CD8-positive, alpha-beta memory T cell (primary cell): ENCODE results near the gene RPL18. TPM values are rescaled to one million over a fixed set of nuclear protein-coding genes. Genes with fewer than 3 reads are reported as not detected.
A peak's percentile ranks its signal among the peaks of the same experiment; 100 is the strongest.

Experiments used
- CTCF ChIA-PET: fragments of 350-600 bp; sonication (Branson Sonifier 250); formaldehyde crosslinking; loops from one replicate; lab custom pipeline; 2021; ENCODE audit warnings: antibody characterized with exemption; lab: Charles Lee
- POLR2A ChIA-PET: fragments of 350-600 bp; sonication (Branson Sonifier 250); formaldehyde crosslinking; loops from one replicate; lab custom pipeline; 2021; ENCODE audit warnings: antibody characterized with exemption; lab: Charles Lee
- DNase-seq, 5 donors: peaks; one replicate each; pipeline versions ENCODE4 v3.0.0 to v3.0.0-alpha.2; 2020 to 2022; ENCODE audit warnings: mixed read lengths in 1 of 5
- H3K27ac ChIP-seq: one replicate; pipeline ENCODE4 v1.7.0; 2013; ENCODE audit warnings: low read depth, mild to moderate bottlenecking, low read length, moderate library complexity
- H3K27me3 ChIP-seq: 2 replicates; pipeline ENCODE4 v1.7.0; 2013; ENCODE audit warnings: low read length, mild to moderate bottlenecking; ENCODE audit not compliant: insufficient read depth, poor library complexity, severe bottlenecking
- H3K36me3 ChIP-seq: 2 replicates; pipeline ENCODE4 v1.7.0; 2013; ENCODE audit warnings: mild to moderate bottlenecking, low read length, moderate library complexity; ENCODE audit not compliant: insufficient read depth
- H3K4me1 ChIP-seq: 2 replicates; pipeline ENCODE4 v1.7.0; 2013; ENCODE audit warnings: mild to moderate bottlenecking, low read length, moderate library complexity; ENCODE audit not compliant: insufficient read depth
- H3K4me3 ChIP-seq: 2 replicates; pipeline ENCODE4 v1.7.0; 2013; ENCODE audit warnings: mild to moderate bottlenecking, low read length
- H3K9me3 ChIP-seq: 2 replicates; pipeline ENCODE4 v1.7.0; 2013; ENCODE audit warnings: mild to moderate bottlenecking, low read length
- H3K27ac Mint-ChIP-seq, 8 donors: one replicate each; pipeline ENCODE4 v1.8.0; 2020 to 2021; ENCODE audit warnings: mixed read lengths in 8 of 8, mild to moderate bottlenecking in 6 of 8, inconsistent platforms in 3 of 8, moderate library complexity in 3 of 8
- H3K27me3 Mint-ChIP-seq, 2 donors: one replicate each; pipeline ENCODE4 v1.8.0; 2020 to 2021; ENCODE audit warnings: mixed read lengths in 2 of 2, mild to moderate bottlenecking in 1 of 2, moderate library complexity in 1 of 2
- H3K36me3 Mint-ChIP-seq, 3 donors: one replicate each; pipeline ENCODE4 v1.8.0; 2020 to 2021; ENCODE audit warnings: mixed read lengths in 3 of 3, inconsistent platforms in 1 of 3, mild to moderate bottlenecking in 1 of 3
- H3K4me1 Mint-ChIP-seq, 3 donors: one replicate each; pipeline ENCODE4 v1.8.0; 2020 to 2021; ENCODE audit warnings: mixed read lengths in 3 of 3, inconsistent platforms in 1 of 3, mild to moderate bottlenecking in 1 of 3
- H3K4me3 Mint-ChIP-seq, 7 donors: one replicate each; pipeline ENCODE4 v1.8.0; 2020 to 2021; ENCODE audit warnings: mixed read lengths in 7 of 7, mild to moderate bottlenecking in 6 of 7, moderate library complexity in 4 of 7, inconsistent platforms in 2 of 7
- H3K9me3 Mint-ChIP-seq, 5 donors: one replicate each; pipeline ENCODE4 v1.8.0; 2020 to 2022; ENCODE audit warnings: mixed read lengths in 5 of 5, mild to moderate bottlenecking in 3 of 5, moderate library complexity in 2 of 5, inconsistent platforms in 1 of 5
- polyA plus RNA-seq: library from polyadenylated mRNA; unstranded; fragments of 300-500 nt; fragmentation: Illumina TruSeq; gene quantifications from one replicate; pipeline ENCODE4 v1.2.3, GENCODE V29; 2021
- total RNA-seq, 2 experiments: library from RNA; stranded (reverse); gene quantifications; one replicate each; pipeline ENCODE4 v1.2.3, GENCODE V29; 2021

Gene RPL18
- total and polyA plus RNA-seq, 3 experiments from 2014 or later, result 1,778 to 1,821 (median 1,810) TPM

GRCh38 chr19:48629297-48629598, 10.3 kb upstream of the RPL18 start:
- Histone ChIP-seq H3K4me3 (no peak overlapping the region), H3K9me3 (no peaks in the 10 kb centered on the region), H3K27ac (no peak overlapping the region), H3K36me3 (peaks cover 30% of the 10 kb centered on the region), H3K4me1 (peaks cover 19% of the 10 kb centered on the region), H3K27me3 (no peaks in the 10 kb centered on the region)
- Mint-ChIP-seq H3K27ac (no peak overlapping the region), H3K36me3 (peaks cover 0 to 54% (median 0%) of the 10 kb centered on the region in 3 donors), H3K9me3 (no peaks in the 10 kb centered on the region), H3K4me1 (peaks cover 18 to 53% (median 22%) of the 10 kb centered on the region in 3 donors), H3K4me3 (no peak overlapping the region), H3K27me3 (no peaks in the 10 kb centered on the region)
- CTCF ChIA-PET, result no interaction called here
- POLR2A ChIA-PET, result interaction anchor here (0.6 to 0.9 kb wide), 2 partner anchors 10 to 71 kb away, joined by 3 to 11 read pairs; partner anchors contain the start of gene SPHK2
- no peak for DNase-seq

DNA sequence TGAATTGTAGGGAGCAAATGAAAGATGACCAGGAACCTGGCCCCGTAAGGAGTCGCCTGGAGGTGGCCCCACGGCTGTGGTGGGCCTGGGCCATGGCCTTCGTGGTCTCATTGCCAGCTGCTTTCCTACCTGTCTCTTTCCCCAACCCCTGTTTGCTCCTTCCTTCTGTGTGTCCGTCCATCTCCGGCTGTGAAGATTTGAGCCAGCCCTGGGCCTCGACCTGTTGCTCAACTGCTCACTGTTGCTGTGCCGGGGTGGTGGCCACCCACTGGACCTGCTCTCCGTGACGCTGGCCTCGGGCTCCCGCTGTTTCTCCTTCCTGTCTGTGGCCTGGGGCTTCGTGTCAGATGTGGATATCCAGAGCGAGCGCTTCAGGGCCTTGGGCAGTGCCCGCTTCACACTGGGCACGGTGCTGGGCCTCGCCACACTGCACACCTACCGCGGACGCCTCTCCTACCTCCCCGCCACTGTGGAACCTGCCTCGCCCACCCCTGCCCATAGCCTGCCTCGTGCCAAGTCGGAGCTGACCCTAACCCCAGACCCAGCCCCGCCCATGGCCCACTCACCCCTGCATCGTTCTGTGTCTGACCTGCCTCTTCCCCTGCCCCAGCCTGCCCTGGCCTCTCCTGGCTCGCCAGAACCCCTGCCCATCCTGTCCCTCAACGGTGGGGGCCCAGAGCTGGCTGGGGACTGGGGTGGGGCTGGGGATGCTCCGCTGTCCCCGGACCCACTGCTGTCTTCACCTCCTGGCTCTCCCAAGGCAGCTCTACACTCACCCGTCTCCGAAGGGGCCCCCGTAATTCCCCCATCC, 9.7 kb upstream of the RPL18 start:
- Mint-ChIP-seq H3K27me3 (no peaks in the 10 kb centered on the region), H3K9me3 (no peaks in the 10 kb centered on the region), H3K27ac (peak overlapping the region in 1 of 8 donors; percentile 36), H3K4me1 (peaks cover 21 to 53% (median 24%) of the 10 kb centered on the region in 3 donors), H3K36me3 (peaks cover 0 to 54% (median 1%) of the 10 kb centered on the region in 3 donors), H3K4me3 (peak overlapping the region in 1 of 7 donors; percentile 12)
- Histone ChIP-seq H3K4me3 (no peak overlapping the region), H3K36me3 (peaks cover 30% of the 10 kb centered on the region), H3K27me3 (no peaks in the 10 kb centered on the region), H3K27ac (no peak overlapping the region), H3K9me3 (no peaks in the 10 kb centered on the region), H3K4me1 (peaks cover 16% of the 10 kb centered on the region)
- ChIA-PET POLR2A (interaction anchor here (0.6 to 0.9 kb wide), 3 partner anchors 9 to 70 kb away, joined by 3 to 11 read pairs (median 5); partner anchors contain the start of gene SPHK2), CTCF (no interaction called here)
- no peak for DNase-seq

- Histone ChIP-seq H3K4me1 (peaks cover 15% of the 10 kb centered on the region), H3K27me3 (no peaks in the 10 kb centered on the region), H3K4me3 (no peak overlapping the region), H3K9me3 (no peaks in the 10 kb centered on the region), H3K36me3 (peaks cover 24% of the 10 kb centered on the region), H3K27ac (no peak overlapping the region)
- ChIA-PET CTCF (interaction anchor here (0.9 kb wide), 1 partner anchor 9 kb away, joined by 3 read pairs; the partner anchor contains the start of gene RPL18), POLR2A (interaction anchor here (0.6 to 1.4 kb wide), 2 partner anchors 9 to 17 kb away, joined by 5 to 7 read pairs; partner anchors contain the start of gene RPL18)
- Mint-ChIP-seq H3K9me3 (no peaks in the 10 kb centered on the region), H3K4me3 (no peak overlapping the region), H3K4me1 (peaks cover 27 to 51% (median 27%) of the 10 kb centered on the region in 3 donors), H3K27ac (peak overlapping the region in 2 of 8 donors; percentile 36 to 55), H3K27me3 (no peaks in the 10 kb centered on the region), H3K36me3 (peaks cover 0 to 50% (median 1%) of the 10 kb centered on the region in 3 donors)
- DNase-seq, result no peak
These were observed 8.9 kb upstream of the RPL18 start for GRCh38 chr19:48627865-48628314.

GRCh38 chr19:48627201-48627864, 8.4 kb upstream of the RPL18 start:
- ChIA-PET POLR2A (interaction anchor here (1.4 kb wide), 1 partner anchor 9 kb away, joined by 7 read pairs; the partner anchor contains the start of gene RPL18), CTCF (interaction anchor here (0.9 kb wide), 1 partner anchor 9 kb away, joined by 3 read pairs; the partner anchor contains the start of gene RPL18)
- H3K36me3 ChIP-seq, result peaks cover 18% of the 10 kb centered on the region
- no peaks in the 10 kb centered on the region for H3K9me3 ChIP-seq
- DNase-seq, result peak in 1 of 5 donors; percentile 69
- Mint-ChIP-seq H3K4me3 (peak overlapping the region in 4 of 7 donors; percentile 7 to 28 (median 26)), H3K9me3 (no peaks in the 10 kb centered on the region), H3K27me3 (no peaks in the 10 kb centered on the region), H3K27ac (peak overlapping the region in 5 of 8 donors; percentile 52 to 82 (median 68)), H3K4me1 (peaks cover 25 to 48% (median 30%) of the 10 kb centered on the region in 3 donors), H3K36me3 (peaks cover 0 to 46% (median 4%) of the 10 kb centered on the region in 3 donors)
- H3K27ac ChIP-seq, result no peak overlapping the region
- no peaks in the 10 kb centered on the region for H3K27me3 ChIP-seq
- H3K4me1 ChIP-seq, result peaks cover 10% of the 10 kb centered on the region
- no peak overlapping the region for H3K4me3 ChIP-seq

- Histone ChIP-seq H3K27me3 (no peaks in the 10 kb centered on the region), H3K27ac (no peak overlapping the region), H3K36me3 (peaks cover 8% of the 10 kb centered on the region), H3K4me1 (peaks cover 10% of the 10 kb centered on the region), H3K4me3 (no peak overlapping the region), H3K9me3 (no peaks in the 10 kb centered on the region)
- no peak for DNase-seq
- ChIA-PET CTCF (no interaction called here), POLR2A (interaction anchor here (0.6 kb wide), 1 partner anchor 14 kb away, joined by 3 read pairs; no protein-coding TSS in a partner anchor)
- Mint-ChIP-seq H3K9me3 (no peaks in the 10 kb centered on the region), H3K27ac (no peak overlapping the region), H3K36me3 (peaks cover 0 to 40% (median 7%) of the 10 kb centered on the region in 3 donors), H3K27me3 (no peaks in the 10 kb centered on the region), H3K4me3 (no peak overlapping the region), H3K4me1 (peaks cover 31 to 44% (median 38%) of the 10 kb centered on the region in 3 donors)
These were observed 6.9 kb upstream of the RPL18 start for GRCh38 chr19:48625891-48626327.

GRCh38 chr19:48624791-48625723, 6.1 kb upstream of the RPL18 start:
- Mint-ChIP-seq H3K9me3 (no peaks in the 10 kb centered on the region), H3K27me3 (no peaks in the 10 kb centered on the region), H3K27ac (peak overlapping the region; percentile 70 to 97 (median 86)), H3K4me1 (peaks cover 34 to 44% (median 41%) of the 10 kb centered on the region in 3 donors), H3K36me3 (peaks cover 0 to 33% (median 7%) of the 10 kb centered on the region in 3 donors), H3K4me3 (peak overlapping the region in 6 of 7 donors; percentile 23 to 88 (median 58))
- peak overlapping the region; percentile 54 for H3K27ac ChIP-seq
- no peak for DNase-seq
- H3K4me3 ChIP-seq, result no peak overlapping the region
- CTCF ChIA-PET, result no interaction called here
- H3K9me3 ChIP-seq, result no peaks in the 10 kb centered on the region
- no peaks in the 10 kb centered on the region for H3K27me3 ChIP-seq
- H3K4me1 ChIP-seq, result peaks cover 13% of the 10 kb centered on the region
- H3K36me3 ChIP-seq, result peaks cover 6% of the 10 kb centered on the region
- POLR2A ChIA-PET, result no interaction called here
